Ishikawa (cell line): ENCODE results near the gene B4GALT5.

Experiments
- NFIC ChIP-seq: IDR thresholded peaks from 2 replicates; pipeline ENCODE4 v1.6.1; 2012
- TF ChIP-seq, protein P1 (sequence below): IDR thresholded peaks from 2 replicates; pipeline ENCODE4 v1.6.1; 2012

DNA sequence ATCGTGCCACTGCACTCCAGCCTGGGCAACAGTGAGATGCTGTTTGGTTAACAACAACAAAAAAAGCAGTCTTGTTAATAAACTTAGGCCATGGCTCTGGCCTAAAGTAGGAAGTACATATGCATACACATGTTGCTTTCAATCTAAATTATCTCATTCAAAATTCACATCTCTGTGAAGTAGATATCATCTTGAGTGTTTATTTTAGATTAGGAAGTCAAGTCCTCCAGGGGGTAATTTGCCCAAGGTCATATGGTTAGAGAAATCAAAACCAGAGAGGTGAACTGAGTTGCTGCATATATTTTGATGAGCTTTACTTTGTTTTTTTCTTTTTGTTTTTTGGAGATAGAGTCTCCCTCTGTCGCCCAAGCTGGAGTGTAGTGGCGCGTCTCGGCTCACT, 52.8 kb downstream of the B4GALT5 start:
- TF ChIP-seq NFIC: no peak
- TF ChIP-seq, protein P1, sequence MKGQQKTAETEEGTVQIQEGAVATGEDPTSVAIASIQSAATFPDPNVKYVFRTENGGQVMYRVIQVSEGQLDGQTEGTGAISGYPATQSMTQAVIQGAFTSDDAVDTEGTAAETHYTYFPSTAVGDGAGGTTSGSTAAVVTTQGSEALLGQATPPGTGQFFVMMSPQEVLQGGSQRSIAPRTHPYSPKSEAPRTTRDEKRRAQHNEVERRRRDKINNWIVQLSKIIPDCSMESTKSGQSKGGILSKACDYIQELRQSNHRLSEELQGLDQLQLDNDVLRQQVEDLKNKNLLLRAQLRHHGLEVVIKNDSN: no peak
